DND-41 (cell line): ENCODE data around the gene ZSWIM6.

Experiments used
- EZH2 ChIP-seq: IDR thresholded peaks from 3 replicates; pipeline ENCODE4 v1.6.1; 2012; ENCODE audit warnings: borderline replicate concordance, low read depth, mild to moderate bottlenecking, moderate library complexity, low read length, inconsistent platforms; ENCODE audit not compliant: severe bottlenecking
- TF ChIP-seq, protein P1 (sequence below): IDR thresholded peaks from 2 replicates; pipeline ENCODE4 v1.5.1; 2012; ENCODE audit warnings: borderline replicate concordance, low read length, moderate library complexity, mild to moderate bottlenecking; ENCODE audit not compliant: poor library complexity, severe bottlenecking; ENCODE audit errors: extremely low read depth

DNA sequence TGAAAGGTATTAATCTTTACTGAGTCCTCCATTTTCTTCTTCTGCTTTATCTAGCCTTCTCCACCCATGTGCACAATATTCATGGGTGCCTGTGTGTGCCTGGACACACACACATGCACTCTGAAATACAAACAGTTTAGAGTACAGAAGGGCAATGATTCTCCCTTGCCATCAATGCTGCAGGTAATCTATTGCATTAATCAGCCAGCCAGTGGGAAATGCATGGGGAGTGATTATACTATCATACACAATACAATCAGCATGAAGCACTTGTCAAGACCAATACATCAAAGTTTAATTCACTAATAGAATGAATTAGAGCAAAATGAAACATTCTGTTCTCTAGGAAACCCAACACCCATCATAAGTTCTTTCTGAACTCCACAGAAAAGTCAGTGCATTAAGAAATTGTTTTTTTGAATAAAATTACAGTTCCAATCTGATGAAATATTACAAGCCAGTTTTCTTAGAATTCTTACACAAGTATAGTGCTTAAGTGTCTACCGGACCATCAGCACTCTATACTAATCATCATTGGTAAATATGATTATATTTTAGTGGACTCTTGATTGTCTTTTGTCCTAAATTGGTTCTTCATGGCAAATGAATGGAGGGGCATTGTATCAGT is 172.2 kb downstream of the ZSWIM6 start:
- TF ChIP-seq, protein P1, sequence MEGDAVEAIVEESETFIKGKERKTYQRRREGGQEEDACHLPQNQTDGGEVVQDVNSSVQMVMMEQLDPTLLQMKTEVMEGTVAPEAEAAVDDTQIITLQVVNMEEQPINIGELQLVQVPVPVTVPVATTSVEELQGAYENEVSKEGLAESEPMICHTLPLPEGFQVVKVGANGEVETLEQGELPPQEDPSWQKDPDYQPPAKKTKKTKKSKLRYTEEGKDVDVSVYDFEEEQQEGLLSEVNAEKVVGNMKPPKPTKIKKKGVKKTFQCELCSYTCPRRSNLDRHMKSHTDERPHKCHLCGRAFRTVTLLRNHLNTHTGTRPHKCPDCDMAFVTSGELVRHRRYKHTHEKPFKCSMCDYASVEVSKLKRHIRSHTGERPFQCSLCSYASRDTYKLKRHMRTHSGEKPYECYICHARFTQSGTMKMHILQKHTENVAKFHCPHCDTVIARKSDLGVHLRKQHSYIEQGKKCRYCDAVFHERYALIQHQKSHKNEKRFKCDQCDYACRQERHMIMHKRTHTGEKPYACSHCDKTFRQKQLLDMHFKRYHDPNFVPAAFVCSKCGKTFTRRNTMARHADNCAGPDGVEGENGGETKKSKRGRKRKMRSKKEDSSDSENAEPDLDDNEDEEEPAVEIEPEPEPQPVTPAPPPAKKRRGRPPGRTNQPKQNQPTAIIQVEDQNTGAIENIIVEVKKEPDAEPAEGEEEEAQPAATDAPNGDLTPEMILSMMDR = no peak
- TF ChIP-seq EZH2 = no peak
